NCI-H2171 (cell line): ENCODE measurements around the gene R3HDM1.
"Not testable (repeated sequence)": the region's sequence is repeated elsewhere in the genome, so short reads cannot be mapped to it uniquely, and the experiment has no call there.

Experiments used
- DNase-seq: peaks from one replicate; lab custom pipeline; 2025; lab: John Stamatoyannopoulos, UW

The R3HDM1 gene

GRCh38 chr2:135573620-135574019 is 42.3 kb downstream of the R3HDM1 start:
- no peak for DNase-seq

- no peak for DNase-seq
These were observed 50.0 kb downstream of the R3HDM1 start for GRCh38 chr2:135581282-135581681.

GRCh38 chr2:135582383-135582782 is 51.1 kb downstream of the R3HDM1 start:
- no peak for DNase-seq

GRCh38 chr2:135585586-135585985 is 54.3 kb downstream of the R3HDM1 start:
- no peak for DNase-seq

GRCh38 chr2:135586148-135586547 is 54.9 kb downstream of the R3HDM1 start:
- no peak for DNase-seq

- no peak for DNase-seq
These were observed 56.7 kb downstream of the R3HDM1 start for GRCh38 chr2:135587958-135588357.

DNA sequence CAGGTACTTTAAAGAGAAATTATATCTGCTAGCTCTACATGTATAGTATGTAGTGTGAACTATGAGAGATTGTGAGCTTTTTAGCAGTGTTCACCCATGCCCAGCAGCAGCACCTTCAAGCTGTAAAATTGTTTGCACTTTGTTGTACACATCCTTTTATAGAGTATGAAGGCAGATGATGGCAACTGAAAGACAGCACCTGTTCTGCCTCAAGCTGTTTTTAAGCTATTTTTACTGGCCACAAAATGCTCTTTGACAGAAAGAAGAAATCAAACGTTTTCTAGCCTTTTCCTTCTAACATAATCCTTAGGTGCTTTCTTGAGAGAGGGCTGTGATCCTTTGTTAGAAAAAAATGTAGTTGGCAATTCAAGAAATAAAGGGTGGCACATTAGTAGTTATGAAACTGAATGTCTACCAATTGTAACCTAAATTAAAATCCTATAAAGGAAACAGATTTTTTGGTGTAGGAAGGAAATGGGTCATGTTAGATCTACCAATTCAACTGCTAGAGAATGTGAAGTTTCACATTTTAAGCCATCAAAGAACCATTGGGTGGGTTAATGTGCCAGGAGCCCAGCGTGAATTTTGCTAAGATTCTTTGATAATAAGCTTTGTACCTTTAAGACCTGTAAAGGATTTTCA is 59.5 kb downstream of the R3HDM1 start:
- DNase-seq: no peak

- DNase-seq: no peak
These were observed 69.6 kb downstream of the R3HDM1 start for GRCh38 chr2:135600915-135601314.

DNA sequence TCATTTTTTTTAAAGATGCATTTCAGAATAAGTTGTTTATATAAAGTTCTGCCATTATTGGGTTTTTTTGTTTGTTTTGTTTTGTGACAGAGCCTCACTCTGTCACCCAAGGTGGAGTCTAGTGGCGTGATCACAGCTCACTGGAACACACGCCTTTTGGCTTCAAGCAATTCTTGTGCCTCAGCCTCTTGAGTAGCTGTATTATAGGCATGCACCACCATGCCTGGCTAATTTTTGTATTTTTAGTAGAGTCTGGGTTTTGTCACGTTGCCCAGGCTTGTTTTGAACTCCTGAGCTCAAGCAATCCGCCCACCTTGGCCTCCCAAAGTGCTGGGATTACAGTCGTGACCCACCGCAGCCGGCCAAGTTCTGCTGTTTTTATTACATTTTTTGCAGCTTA is 72.3 kb downstream of the R3HDM1 start:
- DNase-seq: no peak

DNA sequence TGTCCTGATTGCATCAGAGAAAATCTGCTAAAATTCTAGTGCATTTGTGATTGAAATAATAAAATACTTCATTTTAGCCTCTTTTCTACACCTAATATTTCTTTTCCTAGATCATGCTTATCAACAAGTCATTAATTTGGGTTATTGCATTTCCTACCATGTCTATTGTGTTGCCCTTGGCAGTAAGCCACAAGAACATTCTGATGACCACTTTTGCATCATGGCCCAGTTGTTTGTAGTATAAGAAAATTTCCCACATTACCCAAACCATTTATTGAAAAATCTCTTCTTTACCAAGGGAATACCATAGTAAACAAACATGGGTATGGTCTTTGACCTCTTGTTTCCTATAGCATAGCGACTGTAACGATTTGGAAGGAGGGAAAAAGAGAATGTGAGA is 76.3 kb downstream of the R3HDM1 start:
- DNase-seq: no peak

- no peak for DNase-seq
These were observed 81.0 kb downstream of the R3HDM1 start for GRCh38 chr2:135612319-135612718.

DNA sequence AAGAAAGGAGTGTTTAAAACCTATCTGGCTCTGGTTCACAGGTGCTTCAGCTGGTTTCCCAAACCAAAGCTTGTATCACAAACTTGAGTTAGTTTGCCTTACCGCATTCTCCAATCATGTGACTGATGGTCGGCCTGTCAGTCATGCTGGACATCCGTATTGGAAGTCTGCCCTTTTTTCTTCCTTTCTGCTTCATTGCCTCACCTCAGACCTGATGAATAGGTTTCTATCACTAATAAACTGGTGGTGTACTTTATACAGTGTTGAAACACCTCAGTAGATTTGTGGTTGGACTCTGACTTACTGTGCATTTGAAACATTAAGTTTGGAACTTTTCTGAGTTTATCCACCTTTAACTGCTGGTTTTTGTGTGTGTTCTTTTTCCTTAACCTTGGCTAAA is 84.1 kb downstream of the R3HDM1 start:
- DNase-seq: no peak

DNA sequence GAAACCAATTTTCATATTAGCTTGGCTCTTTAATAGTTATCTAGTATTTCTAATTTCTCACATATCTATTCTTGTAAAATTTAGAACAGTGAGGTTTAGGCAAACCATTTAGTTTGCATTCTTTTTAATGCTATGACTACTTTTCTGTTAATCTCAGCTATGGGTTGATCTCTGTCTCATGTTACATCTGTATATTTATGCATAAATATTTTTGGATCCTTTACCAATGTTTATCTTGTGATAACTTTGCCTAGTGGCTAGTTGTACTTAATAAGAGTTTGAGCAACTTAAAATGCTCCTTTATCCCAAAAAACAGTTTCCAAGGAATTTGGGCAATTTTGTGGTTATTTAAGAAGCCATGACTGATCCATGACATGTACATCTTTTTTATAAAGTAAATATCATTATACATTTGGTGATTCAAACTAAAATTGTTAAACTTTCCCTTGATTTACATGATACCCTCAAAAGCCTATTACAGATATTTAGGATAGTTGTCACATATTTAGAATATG is 86.3 kb downstream of the R3HDM1 start:
- no peak for DNase-seq

- no peak for DNase-seq
These were observed 88.9 kb downstream of the R3HDM1 start for GRCh38 chr2:135620198-135620597.

DNA sequence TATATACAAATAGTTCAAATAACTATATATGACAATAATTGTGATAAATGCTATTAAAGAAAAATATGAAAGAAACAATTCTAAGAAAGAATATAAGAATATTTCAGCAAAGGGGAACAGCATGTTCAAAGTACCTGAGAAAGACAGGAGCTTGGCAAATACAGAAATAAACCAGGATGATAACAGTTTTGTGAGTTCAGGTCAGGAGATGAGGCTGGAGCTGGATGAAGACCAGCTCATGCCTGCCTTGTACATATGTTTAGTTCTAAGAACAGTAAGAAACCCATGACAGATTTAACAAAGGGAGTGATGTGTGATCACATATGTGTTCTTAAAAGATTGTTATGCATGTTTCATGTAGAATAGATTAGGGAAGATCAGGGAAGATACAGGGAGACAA is 98.2 kb downstream of the R3HDM1 start:
- DNase-seq: no peak

DNA sequence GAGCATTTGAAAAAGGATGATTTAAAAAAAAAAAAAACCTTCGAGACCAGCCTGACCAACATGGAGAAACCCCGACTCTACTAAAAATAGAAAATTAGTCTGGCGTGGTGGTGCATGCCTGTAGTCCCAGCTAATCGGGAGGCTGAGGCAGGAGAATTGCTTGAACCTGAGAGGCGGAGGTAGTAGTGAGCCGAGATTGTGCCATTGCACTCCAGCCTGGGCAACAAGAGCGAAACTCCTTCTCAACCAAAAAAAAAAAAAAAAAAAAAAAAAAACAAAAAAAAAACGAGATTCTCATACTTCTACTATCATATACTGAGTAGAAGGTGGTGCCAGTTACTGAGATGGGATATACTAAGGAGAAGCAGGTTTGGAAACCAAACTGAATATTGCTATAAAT is 98.8 kb downstream of the R3HDM1 start:
- DNase-seq: not testable (repeated sequence)

DNA sequence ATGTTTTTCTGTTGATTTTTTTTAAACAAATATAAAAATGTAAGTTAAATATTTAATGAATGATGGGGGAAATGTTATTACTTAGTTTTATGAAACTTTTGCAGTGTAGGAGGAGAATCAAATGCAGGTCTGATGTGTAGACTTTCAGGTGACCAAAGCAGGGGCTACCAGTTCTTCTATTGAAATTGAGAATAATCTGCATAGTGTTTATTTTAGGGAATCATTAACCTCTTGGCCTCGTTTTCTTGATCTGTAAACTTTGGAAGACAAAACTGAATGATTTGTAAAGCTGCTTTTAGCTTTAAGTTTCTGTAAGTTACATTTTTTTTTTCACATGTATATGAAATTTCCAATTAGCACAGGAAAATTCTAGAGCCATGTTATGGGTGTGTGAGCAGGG is 99.2 kb downstream of the R3HDM1 start:
- no peak for DNase-seq

- DNase-seq: no peak
These were observed 102.3 kb downstream of the R3HDM1 start for GRCh38 chr2:135633582-135633981.

- no peak for DNase-seq
These were observed 104.0 kb downstream of the R3HDM1 start for GRCh38 chr2:135635212-135635835.

GRCh38 chr2:135636982-135637381 is 105.7 kb downstream of the R3HDM1 start:
- no peak for DNase-seq

- DNase-seq: no peak
These were observed 106.3 kb downstream of the R3HDM1 start for GRCh38 chr2:135637456-135638087.

DNA sequence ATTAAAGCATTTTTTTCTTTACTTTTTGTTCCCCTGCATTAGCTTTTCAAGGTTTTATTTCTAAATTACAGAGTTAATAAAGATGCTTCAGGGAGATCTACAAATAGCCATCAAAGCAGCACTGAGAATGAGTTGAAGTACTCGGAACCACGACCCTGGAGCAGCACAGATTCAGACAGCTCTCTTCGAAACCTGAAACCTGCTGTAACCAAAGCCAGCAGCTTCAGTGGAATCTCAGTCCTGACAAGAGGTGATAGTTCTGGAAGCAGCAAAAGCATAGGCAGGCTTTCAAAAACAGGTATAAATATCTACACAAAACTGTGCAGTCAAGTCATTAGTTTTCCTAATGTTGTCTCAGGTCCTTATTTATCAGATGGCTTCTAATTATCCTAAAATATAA is 107.5 kb downstream of the R3HDM1 start:
- no peak for DNase-seq
